HEK293T (cell line): ENCODE data around the gene MYL7.

ENCODE experiments used
- ARNT ChIP-seq: fragments of 450-650 bp; IDR thresholded peaks from 2 replicates; pipeline ENCODE4 v1.6.1; 2017; ENCODE audit warnings: mild to moderate bottlenecking
- BHLHE40 ChIP-seq: fragments of 450-650 bp; IDR thresholded peaks from 2 replicates; pipeline ENCODE4 v1.6.1; 2016; ENCODE audit warnings: mild to moderate bottlenecking, moderate library complexity, borderline replicate concordance
- ELF4 ChIP-seq: fragments of 450-650 bp; IDR thresholded peaks from 2 replicates; pipeline ENCODE4 v1.6.1; 2017; ENCODE audit warnings: antibody characterized with exemption
- FOXA1 ChIP-seq: fragments of 450-650 bp; IDR thresholded peaks from 2 replicates; pipeline ENCODE4 v1.6.1; 2016; ENCODE audit warnings: mild to moderate bottlenecking
- FOXK2 ChIP-seq: fragments of 450-650 bp; IDR thresholded peaks from 2 replicates; pipeline ENCODE4 v1.6.1; 2016; ENCODE audit warnings: mild to moderate bottlenecking
- FOXM1 ChIP-seq: fragments of 450-650 bp; IDR thresholded peaks from 2 replicates; pipeline ENCODE4 v1.6.1; 2017; ENCODE audit warnings: mild to moderate bottlenecking, borderline replicate concordance
- HDGF ChIP-seq: fragments of 450-650 bp; IDR thresholded peaks from 2 replicates; pipeline ENCODE4 v1.6.1; 2017; ENCODE audit warnings: antibody characterized with exemption, borderline replicate concordance
- L3MBTL2 ChIP-seq: fragments of 450-650 bp; conservative IDR thresholded peaks from 2 replicates; pipeline ENCODE4 v1.6.1; 2016; ENCODE audit warnings: mild to moderate bottlenecking
- LEF1 ChIP-seq: fragments of 450-650 bp; IDR thresholded peaks from 2 replicates; pipeline ENCODE4 v1.6.1; 2017; ENCODE audit warnings: mild to moderate bottlenecking, borderline replicate concordance
- NFRKB ChIP-seq: fragments of 450-650 bp; IDR thresholded peaks from 2 replicates; pipeline ENCODE4 v1.6.1; 2016; ENCODE audit warnings: mild to moderate bottlenecking, moderate library complexity
- PKNOX1 ChIP-seq: fragments of 450-650 bp; IDR thresholded peaks from 2 replicates; pipeline ENCODE4 v1.6.1; 2016
- SP1 ChIP-seq: fragments of 450-650 bp; IDR thresholded peaks from 2 replicates; pipeline ENCODE4 v1.6.1; 2017
- TARDBP ChIP-seq: fragments of 450-650 bp; IDR thresholded peaks from 2 replicates; pipeline ENCODE4 v1.6.1; 2016

GRCh38 chr7:44148166-44148565 is 7.0 kb upstream of the MYL7 start:
- TF ChIP-seq L3MBTL2 = no peak
- TF ChIP-seq ELF4 = no peak
- TF ChIP-seq HDGF = no peak
- TF ChIP-seq ARNT = no peak
- TF ChIP-seq SP1 = no peak
- TF ChIP-seq BHLHE40 = no peak
- no peak for TF ChIP-seq FOXM1
- TF ChIP-seq TARDBP = no peak
- TF ChIP-seq FOXK2 = no peak
- no peak for TF ChIP-seq NFRKB
- no peak for TF ChIP-seq FOXA1
- TF ChIP-seq PKNOX1 = no peak
- TF ChIP-seq LEF1 = no peak
